Measurements from ENCODE around the gene ACYP2. TPM values are rescaled to one million over a fixed set of nuclear protein-coding genes. Genes with fewer than 3 reads are reported as not detected.

ACYP2 gene
- total RNA-seq, 4 donors from 2014 or later: 8.4 to 14.0 (median 9.8) TPM

- H3K27me3 ChIP-seq: no peaks in the 10 kb centered on the region
- H3K4me1 ChIP-seq: no peaks in the 10 kb centered on the region
- no peak for TF ChIP-seq POLR2A (IDR thresholded peaks at IDR 0.05)
- TF ChIP-seq CTCF (IDR thresholded peaks at IDR 0.05): no peak
Measured at GRCh38 chr2:54189539-54189938, 74.1 kb downstream of the ACYP2 start.

GRCh38 chr2:54191361-54192135 lies 76.1 kb downstream of the ACYP2 start:
- H3K27me3 ChIP-seq: no peaks in the 10 kb centered on the region
- TF ChIP-seq POLR2A (IDR thresholded peaks at IDR 0.05) (no peak), CTCF (IDR thresholded peaks at IDR 0.05) (no peak)
- H3K27ac ChIP-seq: no peak overlapping the region

More at GRCh38 chr2:54189539-54189938, 74.1 kb downstream of the ACYP2 start:
- no peaks in the 10 kb centered on the region for H3K9me3 ChIP-seq
- no peaks in the 10 kb centered on the region for H3K36me3 ChIP-seq
- no peak for DNase-seq
- H3K4me3 ChIP-seq: no peak overlapping the region
- no peak overlapping the region for H3K27ac ChIP-seq

GRCh38 chr2:54194761-54195750 lies 79.6 kb downstream of the ACYP2 start:
- TF ChIP-seq POLR2A (IDR thresholded peaks at IDR 0.05): no peak
- no peak for TF ChIP-seq CTCF (IDR thresholded peaks at IDR 0.05)
- Histone ChIP-seq H3K4me1 (no peaks in the 10 kb centered on the region), H3K36me3 (no peaks in the 10 kb centered on the region), H3K9me3 (no peaks in the 10 kb centered on the region), H3K27me3 (no peaks in the 10 kb centered on the region), H3K27ac (no peak overlapping the region), H3K4me3 (no peak overlapping the region)
- DNase-seq: no peak

More at GRCh38 chr2:54191361-54192135, 76.1 kb downstream of the ACYP2 start:
- H3K4me1 ChIP-seq: no peaks in the 10 kb centered on the region
- DNase-seq: no peak
- H3K4me3 ChIP-seq: no peak overlapping the region
- H3K36me3 ChIP-seq: no peaks in the 10 kb centered on the region
- no peaks in the 10 kb centered on the region for H3K9me3 ChIP-seq

GRCh38 chr2:54196646-54197045 lies 81.2 kb downstream of the ACYP2 start:
- Histone ChIP-seq H3K9me3 (no peaks in the 10 kb centered on the region), H3K36me3 (no peaks in the 10 kb centered on the region), H3K27ac (no peak overlapping the region), H3K4me1 (no peaks in the 10 kb centered on the region), H3K27me3 (no peaks in the 10 kb centered on the region), H3K4me3 (no peak overlapping the region)
- no peak for TF ChIP-seq POLR2A (IDR thresholded peaks at IDR 0.05)
- no peak for TF ChIP-seq CTCF (IDR thresholded peaks at IDR 0.05)
- no peak for DNase-seq

GRCh38 chr2:54204476-54204875 lies 89.1 kb downstream of the ACYP2 start:
- Histone ChIP-seq H3K4me1 (no peaks in the 10 kb centered on the region), H3K27me3 (no peaks in the 10 kb centered on the region), H3K4me3 (no peak overlapping the region), H3K36me3 (no peaks in the 10 kb centered on the region), H3K27ac (no peak overlapping the region), H3K9me3 (no peaks in the 10 kb centered on the region)
- no peak for TF ChIP-seq POLR2A (IDR thresholded peaks at IDR 0.05)
- TF ChIP-seq CTCF (IDR thresholded peaks at IDR 0.05): no peak
- DNase-seq: no peak

Data from Peyer's patch (tissue), 4 donors.